BJ (cell line): ENCODE measurements around the gene HS1BP3. TPM values are rescaled to one million over a fixed set of nuclear protein-coding genes. Genes with fewer than 3 reads are reported as not detected.
A peak's percentile ranks its signal among the peaks of the same experiment; 100 is the strongest.

Experiments used
- CTCF ChIA-PET: fragments of 350-600 bp; formaldehyde crosslinking; extraction: SDS; loops from one replicate; lab custom pipeline; 2021; ENCODE audit warnings: antibody characterized with exemption, inconsistent platforms; lab: Yijun Ruan, JAX
- POLR2A ChIA-PET: fragments of 300-600 bp; sonication (Branson Sonifier 250); formaldehyde crosslinking; extraction: SDS; loops from one replicate; lab custom pipeline; 2021; ENCODE audit warnings: antibody characterized with exemption; lab: Charles Lee
- DNase-seq: peaks from one replicate; pipeline ENCODE4 v3.0.0-alpha.2; 2011; ENCODE audit warnings: low read depth
- H3K27me3 ChIP-seq: 2 replicates; pipeline ENCODE4 v1.6.0; 2011; ENCODE audit warnings: low read length; ENCODE audit not compliant: control insufficient read depth, insufficient read depth
- H3K36me3 ChIP-seq: 2 replicates; pipeline ENCODE4 v1.5.1; 2011; ENCODE audit warnings: low read length; ENCODE audit not compliant: control insufficient read depth, insufficient read depth
- H3K4me3 ChIP-seq: 2 replicates; pipeline ENCODE4 v1.5.1; 2011; ENCODE audit warnings: low read depth, mild to moderate bottlenecking, control low read depth, low read length
- polyA plus RNA-seq: library from polyadenylated mRNA; depleted of rRNA; stranded (reverse); fragments of >200 nt; gene quantifications from 2 replicates; pipeline ENCODE4 v1.2.3, GENCODE V29; 2011
- TF ChIP-seq, protein P1 (sequence below): IDR thresholded peaks from 2 replicates; pipeline ENCODE4 v1.5.1; 2011; ENCODE audit warnings: low read depth, mild to moderate bottlenecking, control low read depth, inconsistent platforms, low read length, moderate library complexity; ENCODE audit not compliant: insufficient read depth

The HS1BP3 gene
- polyA plus RNA-seq, 1 experiment: 13.6 TPM

DNA sequence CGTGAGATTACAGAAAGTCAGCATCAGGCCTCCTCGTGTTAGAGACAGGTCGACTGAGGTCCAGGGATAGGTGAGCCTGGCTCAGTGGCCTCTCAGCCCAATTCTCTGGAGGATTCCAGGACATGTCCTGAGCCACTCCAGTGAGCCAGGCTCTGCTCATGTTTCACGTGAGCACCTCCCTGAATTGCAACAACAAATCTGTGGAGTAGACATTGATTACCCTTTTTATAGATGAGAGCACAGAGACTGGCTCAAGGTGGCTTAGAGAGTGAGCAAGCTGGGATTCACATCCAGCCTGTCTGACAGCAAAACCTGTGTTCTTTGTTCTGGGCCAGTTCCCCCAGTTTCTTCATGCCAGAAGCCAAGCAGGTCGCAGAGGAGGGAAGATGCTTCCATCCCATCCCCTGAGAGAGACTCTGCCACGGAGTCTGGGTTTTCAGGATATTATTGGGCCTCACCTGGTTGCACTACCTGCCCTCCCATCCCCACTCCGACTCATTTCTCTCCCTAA lies 46.4 kb downstream of the HS1BP3 start:
- CTCF ChIA-PET: interaction anchor here (0.9 to 3.1 kb wide), 7 partner anchors 8 to 193 kb away, joined by 4 to 13 read pairs (median 6); partner anchors contain the start of gene HS1BP3
- POLR2A ChIA-PET: interaction anchor here (2.1 kb wide), 1 partner anchor 157 kb away, joined by 14 read pairs; the partner anchor contains the start of gene RHOB
- DNase-seq: no peak
- TF ChIP-seq, protein P1, sequence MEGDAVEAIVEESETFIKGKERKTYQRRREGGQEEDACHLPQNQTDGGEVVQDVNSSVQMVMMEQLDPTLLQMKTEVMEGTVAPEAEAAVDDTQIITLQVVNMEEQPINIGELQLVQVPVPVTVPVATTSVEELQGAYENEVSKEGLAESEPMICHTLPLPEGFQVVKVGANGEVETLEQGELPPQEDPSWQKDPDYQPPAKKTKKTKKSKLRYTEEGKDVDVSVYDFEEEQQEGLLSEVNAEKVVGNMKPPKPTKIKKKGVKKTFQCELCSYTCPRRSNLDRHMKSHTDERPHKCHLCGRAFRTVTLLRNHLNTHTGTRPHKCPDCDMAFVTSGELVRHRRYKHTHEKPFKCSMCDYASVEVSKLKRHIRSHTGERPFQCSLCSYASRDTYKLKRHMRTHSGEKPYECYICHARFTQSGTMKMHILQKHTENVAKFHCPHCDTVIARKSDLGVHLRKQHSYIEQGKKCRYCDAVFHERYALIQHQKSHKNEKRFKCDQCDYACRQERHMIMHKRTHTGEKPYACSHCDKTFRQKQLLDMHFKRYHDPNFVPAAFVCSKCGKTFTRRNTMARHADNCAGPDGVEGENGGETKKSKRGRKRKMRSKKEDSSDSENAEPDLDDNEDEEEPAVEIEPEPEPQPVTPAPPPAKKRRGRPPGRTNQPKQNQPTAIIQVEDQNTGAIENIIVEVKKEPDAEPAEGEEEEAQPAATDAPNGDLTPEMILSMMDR: no peak
- Histone ChIP-seq H3K4me3 (no peak overlapping the region), H3K27me3 (no peaks in the 10 kb centered on the region), H3K36me3 (no peaks in the 10 kb centered on the region)

DNA sequence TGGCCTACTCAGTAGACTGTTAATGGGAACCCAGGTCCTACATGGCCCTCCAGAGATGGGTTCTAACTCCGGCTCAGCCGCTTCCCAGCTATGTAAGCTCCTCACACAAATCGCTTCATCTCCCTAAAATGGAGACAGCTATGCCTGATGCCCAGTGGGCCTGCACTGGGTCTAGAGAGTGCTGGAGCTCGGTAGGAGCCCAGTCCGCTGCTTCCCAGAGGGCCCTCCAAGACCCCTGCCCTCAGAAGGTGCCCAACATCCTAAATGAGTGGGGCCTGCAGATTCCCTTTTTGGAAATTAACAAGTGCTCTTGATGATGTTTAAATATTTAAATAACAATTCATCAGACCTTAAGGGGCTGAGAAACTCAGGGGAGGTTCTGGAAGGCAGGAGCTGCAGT lies 47.1 kb downstream of the HS1BP3 start:
- CTCF ChIA-PET: interaction anchor here (0.9 to 3.1 kb wide), 6 partner anchors 11 to 193 kb away, joined by 3 to 13 read pairs (median 5); no protein-coding TSS in a partner anchor
- DNase-seq: no peak
- Histone ChIP-seq H3K27me3 (no peaks in the 10 kb centered on the region), H3K36me3 (no peaks in the 10 kb centered on the region), H3K4me3 (no peak overlapping the region)
- TF ChIP-seq, protein P1: no peak
- POLR2A ChIA-PET: interaction anchor here (2.1 kb wide), 1 partner anchor 156 kb away, joined by 14 read pairs; the partner anchor contains the start of gene RHOB

DNA sequence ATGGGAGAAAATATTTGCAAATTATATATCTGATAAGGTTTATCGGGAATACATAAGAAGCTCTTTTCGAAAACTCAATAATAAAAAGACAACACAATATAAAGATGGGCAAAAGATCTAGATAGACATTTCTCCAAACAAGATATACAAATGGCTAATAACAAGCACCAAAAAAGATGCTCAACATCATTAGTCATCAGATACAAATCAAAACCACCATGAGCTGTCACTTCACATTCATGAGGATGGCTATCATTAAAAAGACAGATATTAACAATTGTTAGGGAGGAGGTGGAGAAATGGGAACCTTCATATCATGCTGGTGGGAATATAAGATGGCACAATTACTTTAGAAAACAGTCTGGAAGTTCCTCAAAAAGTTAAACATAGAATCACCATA lies 48.1 kb downstream of the HS1BP3 start:
- DNase-seq: no peak
- POLR2A ChIA-PET: no interaction called here
- H3K27me3 ChIP-seq: no peaks in the 10 kb centered on the region
- H3K4me3 ChIP-seq: no peak overlapping the region
- CTCF ChIA-PET: interaction anchor here (0.6 to 3.1 kb wide), 12 partner anchors 9 to 325 kb away, joined by 3 to 11 read pairs (median 4); no protein-coding TSS in a partner anchor
- TF ChIP-seq, protein P1: no peak
- no peaks in the 10 kb centered on the region for H3K36me3 ChIP-seq

DNA sequence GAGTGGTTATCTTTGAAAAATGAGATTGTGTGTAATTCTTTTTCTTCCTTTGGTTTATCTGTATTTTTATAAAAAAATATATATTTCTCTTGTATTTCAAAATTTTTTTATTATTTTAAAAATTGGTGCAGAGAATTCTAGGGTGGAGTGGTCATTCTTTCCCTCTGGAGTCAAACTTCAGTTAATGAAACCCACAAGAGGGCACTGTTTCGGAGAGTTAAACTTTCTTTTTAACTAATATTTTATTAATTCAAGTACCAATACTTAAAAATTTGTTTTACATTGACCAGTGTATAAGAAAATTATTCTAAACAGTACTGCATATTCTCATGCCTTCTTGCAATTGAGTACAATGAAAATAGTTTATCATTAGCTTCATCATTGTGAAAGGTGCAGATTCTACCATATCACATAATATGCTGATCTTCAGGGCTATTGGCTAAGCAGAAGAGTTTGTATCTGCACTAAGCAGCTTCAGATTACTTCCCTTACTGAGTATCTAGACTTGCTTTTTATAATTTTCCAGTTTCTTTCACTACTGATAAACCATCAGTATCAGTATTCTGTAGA lies 50.1 kb downstream of the HS1BP3 start:
- Histone ChIP-seq H3K36me3 (no peaks in the 10 kb centered on the region), H3K27me3 (no peaks in the 10 kb centered on the region), H3K4me3 (no peak overlapping the region)
- no peak for DNase-seq
- POLR2A ChIA-PET: no interaction called here
- CTCF ChIA-PET: interaction anchor here (0.7 to 2.9 kb wide), 11 partner anchors 9 to 157 kb away, joined by 3 to 13 read pairs (median 4); no protein-coding TSS in a partner anchor
- TF ChIP-seq, protein P1: peak; percentile 42

DNA sequence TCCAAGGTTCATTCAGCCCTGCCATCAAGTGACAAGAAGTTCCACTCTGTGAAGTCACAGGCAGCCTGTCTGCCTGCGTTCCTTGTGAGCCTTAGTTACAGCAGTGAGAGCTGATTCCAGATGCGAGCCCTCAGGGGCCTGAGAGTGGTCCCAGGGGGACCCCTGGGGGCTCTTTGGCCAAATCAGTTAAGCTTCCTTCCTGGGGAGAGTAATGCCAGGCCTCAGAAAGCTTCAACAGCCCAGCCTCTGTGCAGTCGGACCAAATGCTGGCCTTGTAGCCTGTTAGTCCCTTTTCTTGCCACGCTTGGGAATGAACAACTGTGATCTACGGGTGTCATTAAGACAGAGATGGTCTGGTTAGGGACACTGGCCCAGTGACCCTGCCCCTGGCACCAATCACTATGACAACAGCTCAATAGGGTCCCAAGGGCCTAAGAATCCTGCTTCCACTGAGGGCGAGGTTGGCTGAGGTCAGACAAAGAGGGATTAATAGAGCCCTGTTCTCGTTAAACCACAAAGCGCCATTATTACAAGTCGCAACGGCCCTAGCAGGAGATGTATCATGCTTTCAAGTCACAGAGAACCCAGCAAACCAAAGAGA lies 50.9 kb downstream of the HS1BP3 start:
- CTCF ChIA-PET: interaction anchor here (0.6 to 2.9 kb wide), 10 partner anchors 13 to 150 kb away, joined by 3 to 13 read pairs (median 3); no protein-coding TSS in a partner anchor
- H3K27me3 ChIP-seq: no peaks in the 10 kb centered on the region
- H3K36me3 ChIP-seq: no peaks in the 10 kb centered on the region
- DNase-seq: no peak
- POLR2A ChIA-PET: interaction anchor here (0.5 kb wide), 1 partner anchor 154 kb away, joined by 3 read pairs; no protein-coding TSS in a partner anchor
- TF ChIP-seq, protein P1: no peak
- no peak overlapping the region for H3K4me3 ChIP-seq
